Keratinocyte (primary cell): ENCODE measurements around the gene NRP1. TPM values are rescaled to one million over a fixed set of nuclear protein-coding genes. Genes with fewer than 3 reads are reported as not detected.

ENCODE experiments used
- DNase-seq: peaks from one replicate; pipeline ENCODE4 v3.0.0-alpha.2; 2011; ENCODE audit warnings: low read depth, missing footprints, low spot score
- FAIRE-seq: peaks from 2 replicates; lab custom pipeline; 2011; peaks lifted over from hg19 to GRCh38; lab: Jason Lieb, UNC
- H2AFZ ChIP-seq: 2 replicates; pipeline ENCODE4 v1.6.0; 2012; ENCODE audit warnings: low read length, control low read depth, inconsistent platforms; ENCODE audit not compliant: control insufficient read depth
- H3K27ac ChIP-seq: 2 replicates; pipeline ENCODE4 v1.5.1; 2011; ENCODE audit warnings: low read length; ENCODE audit not compliant: control insufficient read depth, insufficient read depth
- H3K27me3 ChIP-seq: 3 replicates; pipeline ENCODE4 v1.6.0; 2011; ENCODE audit warnings: low read length; ENCODE audit not compliant: control insufficient read depth, insufficient read depth; ENCODE audit errors: extremely low read depth
- H3K36me3 ChIP-seq, 2 experiments: 2 replicates in 1 of 2; 3 replicates in 1 of 2; pipeline ENCODE4 v1.5.1; 2011; ENCODE audit warnings: low read length in 2 of 2, mild to moderate bottlenecking in 1 of 2; ENCODE audit not compliant: control insufficient read depth in 2 of 2, insufficient read depth in 2 of 2; ENCODE audit errors: extremely low read depth in 1 of 2
- H3K4me1 ChIP-seq: 3 replicates; pipeline ENCODE4 v1.5.1; 2011; ENCODE audit warnings: low read length; ENCODE audit not compliant: control insufficient read depth, insufficient read depth; ENCODE audit errors: extremely low read depth
- H3K4me2 ChIP-seq: 3 replicates; pipeline ENCODE4 v1.6.0; 2011; ENCODE audit warnings: low read depth, low read length; ENCODE audit not compliant: control insufficient read depth, insufficient read depth; ENCODE audit errors: extremely low read depth
- H3K4me3 ChIP-seq, 3 experiments: fragments of 200-600 bp in 1 of 3; sonication (generic) in 1 of 3; 2 replicates in 2 of 3; 3 replicates in 1 of 3; pipeline ENCODE4 v1.5.1; 2011 to 2016; ENCODE audit warnings: low read length in 3 of 3, mild to moderate bottlenecking in 3 of 3, control low read depth in 2 of 3, inconsistent platforms in 1 of 3, low read depth in 1 of 3, mixed read lengths in 1 of 3, mixed run types in 1 of 3, moderate library complexity in 1 of 3; ENCODE audit not compliant: control insufficient read depth in 2 of 3, insufficient read depth in 2 of 3; ENCODE audit errors: extremely low read depth in 1 of 3
- H3K79me2 ChIP-seq: 2 replicates; pipeline ENCODE4 v1.6.0; 2012; ENCODE audit warnings: low read length; ENCODE audit not compliant: control insufficient read depth, insufficient read depth
- H3K9ac ChIP-seq: 3 replicates; pipeline ENCODE4 v1.6.0; 2011; ENCODE audit warnings: low read length; ENCODE audit not compliant: control insufficient read depth, insufficient read depth; ENCODE audit errors: extremely low read depth
- H3K9me1 ChIP-seq: 3 replicates; pipeline ENCODE4 v1.6.0; 2011; ENCODE audit warnings: low read length; ENCODE audit not compliant: control insufficient read depth, insufficient read depth; ENCODE audit errors: extremely low read depth
- H3K9me3 ChIP-seq: 2 replicates; pipeline ENCODE4 v1.5.1; 2012; ENCODE audit warnings: low read depth, low read length; ENCODE audit not compliant: control insufficient read depth
- H4K20me1 ChIP-seq: 3 replicates; pipeline ENCODE4 v1.6.0; 2011; ENCODE audit warnings: low read length; ENCODE audit not compliant: control insufficient read depth, insufficient read depth; ENCODE audit errors: extremely low read depth
- CTCF ChIP-seq, 3 experiments: IDR thresholded peaks in 1 of 3; conservative IDR thresholded peaks in 1 of 3; optimal IDR thresholded peaks in 1 of 3; 2 replicates in 2 of 3; 3 replicates in 1 of 3; pipeline versions ENCODE3 to v1.5.1; 2011; ENCODE audit warnings: low read length in 3 of 3, mild to moderate bottlenecking in 3 of 3, moderate library complexity in 2 of 3, control low read depth in 1 of 3, inconsistent platforms in 1 of 3; ENCODE audit not compliant: insufficient read depth in 2 of 3; ENCODE audit errors: extremely low read depth in 1 of 3
- EZH2 ChIP-seq: IDR thresholded peaks from one replicate; pipeline ENCODE4 v1.6.1; 2012; ENCODE audit warnings: inconsistent platforms, mild to moderate bottlenecking, low read length, moderate library complexity
- dilution Hi-C: fragments of 300-500 bp; cut with MboI; formaldehyde crosslinking; loops from one replicate; pipeline ENCODE4 v1.7.0; 2020; ENCODE audit warnings: low sequenced_read_pairs; ENCODE audit not compliant: extremely low pct_ligation_motif_present
- polyA plus RNA-seq, 5 experiments: library from polyadenylated mRNA; depleted of rRNA in 3 of 5; stranded (reverse) in 3 of 5; stranded (forward) in 1 of 5; unstranded in 1 of 5; fragments of >200 nt; gene quantifications; 1 replicate in 1 of 5; 2 replicates in 3 of 5; 3 replicates in 1 of 5; pipeline versions ENCODE4 v1.2.1 to v1.2.3, GENCODE V29; 2011 to 2012; ENCODE audit warnings: missing spikeins in 2 of 5, low read depth in 1 of 5, low replicate concordance in 1 of 5

Gene NRP1
- polyA plus RNA-seq, 1 donor (not counting 4 experiments of a cell fraction or from before 2014, with no cell fraction given) = 36.2 TPM

DNA sequence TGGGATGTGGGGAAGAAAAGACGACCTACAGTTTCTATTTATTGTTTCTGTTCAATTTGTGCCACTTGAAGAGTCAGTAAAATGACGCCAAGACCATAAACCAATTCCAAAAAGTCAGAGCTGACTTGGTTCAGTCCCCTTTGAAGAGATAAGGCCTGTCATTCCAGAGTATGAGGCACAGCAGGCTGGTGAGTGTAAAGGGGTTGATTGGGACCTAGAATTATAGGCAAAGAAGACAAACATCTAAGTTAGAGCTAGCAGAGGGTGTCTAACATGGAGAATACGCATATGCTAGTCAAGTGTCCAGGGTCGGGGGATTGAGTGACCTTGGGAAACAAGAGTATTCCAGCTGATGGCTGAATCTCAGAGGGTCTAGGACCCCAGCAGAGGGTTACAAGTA, 23.6 kb downstream of the NRP1 start:
- FAIRE-seq = no peak
- dilution Hi-C loops = no loop called here
- H3K4me2 ChIP-seq = no peak overlapping the region
- no peak overlapping the region for H2AFZ ChIP-seq
- no peak overlapping the region for H3K9ac ChIP-seq
- no peak for DNase-seq
- peaks cover 4 to 10% of the 10 kb centered on the region in 2 experiments for H3K36me3 ChIP-seq
- no peaks in the 10 kb centered on the region for H3K27me3 ChIP-seq
- H3K79me2 ChIP-seq = peaks cover 67% of the 10 kb centered on the region
- no peak overlapping the region for H3K27ac ChIP-seq
- H3K9me1 ChIP-seq = peaks cover 3% of the 10 kb centered on the region
- TF ChIP-seq CTCF (optimal IDR thresholded peaks at IDR 0.05 in 1 of 3, IDR thresholded peaks at IDR 0.05 in 1 of 3, conservative IDR thresholded peaks at IDR 0.05 in 1 of 3; ENCODE audit: extremely low read depth in 1 of 3, insufficient read depth in 2 of 3, low read length in 3 of 3) (no peak), EZH2 (no peak)
- H3K9me3 ChIP-seq = no peaks in the 10 kb centered on the region
- H3K4me1 ChIP-seq = peaks cover 15% of the 10 kb centered on the region
- no peak overlapping the region for H3K4me3 ChIP-seq
- no peaks in the 10 kb centered on the region for H4K20me1 ChIP-seq

GRCh38 chr10:33309406-33309805, 25.1 kb downstream of the NRP1 start:
- FAIRE-seq = no peak
- H3K4me2 ChIP-seq = no peak overlapping the region
- no peak for TF ChIP-seq EZH2
- TF ChIP-seq CTCF (optimal IDR thresholded peaks at IDR 0.05 in 1 of 3, IDR thresholded peaks at IDR 0.05 in 1 of 3, conservative IDR thresholded peaks at IDR 0.05 in 1 of 3; ENCODE audit: extremely low read depth in 1 of 3, insufficient read depth in 2 of 3, low read length in 3 of 3) = no peak
- H3K9me1 ChIP-seq = peaks cover 3% of the 10 kb centered on the region
- peaks cover 71% of the 10 kb centered on the region for H3K79me2 ChIP-seq
- no peaks in the 10 kb centered on the region for H4K20me1 ChIP-seq
- no peaks in the 10 kb centered on the region for H3K27me3 ChIP-seq
- H3K27ac ChIP-seq = no peak overlapping the region
- peaks cover under 1% of the 10 kb centered on the region for H3K4me1 ChIP-seq
- no peak for DNase-seq
- peaks cover 4 to 8% of the 10 kb centered on the region in 2 experiments for H3K36me3 ChIP-seq
- no peak overlapping the region for H3K4me3 ChIP-seq
- no peaks in the 10 kb centered on the region for H3K9me3 ChIP-seq
- dilution Hi-C loops = no loop called here
- H3K9ac ChIP-seq = no peak overlapping the region
- H2AFZ ChIP-seq = no peak overlapping the region
